Right lobe of liver (tissue), 6 donors: ENCODE results near the gene SNRPA. TPM values are rescaled to one million over a fixed set of nuclear protein-coding genes. Genes with fewer than 3 reads are reported as not detected.

Experiments
- ATAC-seq, 4 donors: fragments of 200-7000 bp; cut with Tn5 transposase; one replicate each; pipeline ENCODE4 v1.9.1; 2020; ENCODE audit warnings: mild to moderate bottlenecking in 4 of 4, moderate library complexity in 4 of 4
- DNase-seq, 3 donors: peaks; one replicate each; pipeline ENCODE4 v3.0.0-alpha.2; 2020
- H3K27ac ChIP-seq, 3 donors: fragments of 200-600 bp; one replicate each; pipeline ENCODE4 v1.8.0; 2022
- H3K27me3 ChIP-seq, 2 donors: fragments of 200-600 bp; one replicate each; pipeline ENCODE4 v1.8.0; 2022
- H3K36me3 ChIP-seq, 4 donors: fragments of 200-600 bp; sonication (generic) in 1 of 4; one replicate each; pipeline versions ENCODE4 v1.5.1 to v1.8.0; 2017 to 2022; ENCODE audit warnings: control low read depth in 1 of 4
- H3K4me1 ChIP-seq, 4 donors: fragments of 200-600 bp; sonication (generic) in 1 of 4; one replicate each; pipeline versions ENCODE4 v1.5.1 to v1.8.0; 2017 to 2022; ENCODE audit warnings: control low read depth in 1 of 4
- H3K4me3 ChIP-seq, 3 donors: fragments of 200-600 bp; one replicate each; pipeline ENCODE4 v1.8.0; 2022
- H3K9me3 ChIP-seq, 4 donors: fragments of 200-600 bp; sonication (generic) in 1 of 4; one replicate each; pipeline versions ENCODE4 v1.5.1 to v1.8.0; 2017 to 2022; ENCODE audit warnings: control low read depth in 1 of 4
- POLR2A ChIP-seq: fragments of 450-650 bp; IDR thresholded peaks from one replicate; pipeline ENCODE4 v1.6.1; 2017; ENCODE audit warnings: antibody characterized with exemption, mild to moderate bottlenecking
- WGBS: methylation state at CpG from one replicate; pipeline ENCODE4 v1.1.6; 2018; ENCODE audit warnings: low coverage, low lambda C conversion rate; ENCODE audit not compliant: insufficient coverage; ENCODE audit errors: missing lambda C conversion rate; 5-methylcytosine and 5-hydroxymethylcytosine counted together
- intact Hi-C, 2 donors: fragments of 100-400 bp; cut with DNase I; formaldehyde crosslinking; loops; one replicate each; pipeline versions ENCODE4 v1.11.2 to v1.14.1; 2022
- total RNA-seq, 6 experiments: library from RNA; depleted of rRNA in 2 of 6; stranded (reverse); fragments of >200 nt in 2 of 6; fragmentation: NEBNext Ultra II Directional in 3 of 6; extraction: Animal tissue kit (Norgen Biotek cat#: 25700) in 3 of 6; gene quantifications; one replicate each; pipeline versions ENCODE4 v1.1.0 to v1.2.4, GENCODE V29; 2016 to 2023
- TF ChIP-seq, protein P1 (sequence below), 4 donors: fragments of 200-600 bp in 3 of 4; fragments of 450-650 bp in 1 of 4; IDR thresholded peaks; one replicate each; pipeline versions ENCODE4 v1.5.1 to v1.8.0; 2016 to 2022; ENCODE audit warnings: antibody characterized with exemption in 4 of 4, mild to moderate bottlenecking in 2 of 4
- donor health status: DM: no; HTN: yes; CAD: no.
- donor health status: DM: no; HTN: no; CAD: no.
- donor health status: DM: no; HTN: no; CAD: no.
- donor health status: DM: no; HTN: yes; CAD: no.
- donor health status: DM: no; HTN: yes; CAD: no.

Gene SNRPA
- total RNA-seq, 6 experiments from 2014 or later, result 21.4 to 33.1 (median 24.7) TPM

DNA sequence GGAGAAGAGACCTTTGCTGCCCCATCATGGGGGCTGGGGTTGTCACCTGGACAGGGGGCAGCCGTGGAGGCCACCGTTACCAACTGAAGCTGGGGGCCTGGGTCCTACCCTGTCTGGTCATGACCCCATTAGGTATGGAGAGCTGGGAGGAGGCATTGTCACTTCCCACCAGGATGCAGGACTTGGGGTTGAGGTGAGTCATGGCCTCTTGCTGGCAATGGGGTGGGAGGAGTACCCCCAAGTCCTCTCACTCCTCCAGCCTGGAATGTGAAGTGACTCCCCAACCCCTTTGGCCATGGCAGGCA, 57.0 kb downstream of the SNRPA start:
- no peak for ATAC-seq
- intact Hi-C loops, result loop anchor here in 1 of 2 donors (10.0 kb wide), 1 partner anchor 143 kb away; no protein-coding TSS in a partner anchor
- Histone ChIP-seq H3K27me3 (no peaks in the 10 kb centered on the region), H3K4me3 (no peak overlapping the region), H3K27ac (no peak overlapping the region), H3K36me3 (peaks cover 0 to 26% (median 9%) of the 10 kb centered on the region in 4 donors), H3K9me3 (no peaks in the 10 kb centered on the region), H3K4me1 (peaks cover 0 to 33% (median 15%) of the 10 kb centered on the region in 4 donors)
- DNase-seq, result no peak
- no CpG with 5 or more reads among the region's 2 CpGs for WGBS
- TF ChIP-seq, protein P1, sequence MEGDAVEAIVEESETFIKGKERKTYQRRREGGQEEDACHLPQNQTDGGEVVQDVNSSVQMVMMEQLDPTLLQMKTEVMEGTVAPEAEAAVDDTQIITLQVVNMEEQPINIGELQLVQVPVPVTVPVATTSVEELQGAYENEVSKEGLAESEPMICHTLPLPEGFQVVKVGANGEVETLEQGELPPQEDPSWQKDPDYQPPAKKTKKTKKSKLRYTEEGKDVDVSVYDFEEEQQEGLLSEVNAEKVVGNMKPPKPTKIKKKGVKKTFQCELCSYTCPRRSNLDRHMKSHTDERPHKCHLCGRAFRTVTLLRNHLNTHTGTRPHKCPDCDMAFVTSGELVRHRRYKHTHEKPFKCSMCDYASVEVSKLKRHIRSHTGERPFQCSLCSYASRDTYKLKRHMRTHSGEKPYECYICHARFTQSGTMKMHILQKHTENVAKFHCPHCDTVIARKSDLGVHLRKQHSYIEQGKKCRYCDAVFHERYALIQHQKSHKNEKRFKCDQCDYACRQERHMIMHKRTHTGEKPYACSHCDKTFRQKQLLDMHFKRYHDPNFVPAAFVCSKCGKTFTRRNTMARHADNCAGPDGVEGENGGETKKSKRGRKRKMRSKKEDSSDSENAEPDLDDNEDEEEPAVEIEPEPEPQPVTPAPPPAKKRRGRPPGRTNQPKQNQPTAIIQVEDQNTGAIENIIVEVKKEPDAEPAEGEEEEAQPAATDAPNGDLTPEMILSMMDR (IDR thresholded peaks at IDR 0.05), result no peak
- no peak for TF ChIP-seq POLR2A

DNA sequence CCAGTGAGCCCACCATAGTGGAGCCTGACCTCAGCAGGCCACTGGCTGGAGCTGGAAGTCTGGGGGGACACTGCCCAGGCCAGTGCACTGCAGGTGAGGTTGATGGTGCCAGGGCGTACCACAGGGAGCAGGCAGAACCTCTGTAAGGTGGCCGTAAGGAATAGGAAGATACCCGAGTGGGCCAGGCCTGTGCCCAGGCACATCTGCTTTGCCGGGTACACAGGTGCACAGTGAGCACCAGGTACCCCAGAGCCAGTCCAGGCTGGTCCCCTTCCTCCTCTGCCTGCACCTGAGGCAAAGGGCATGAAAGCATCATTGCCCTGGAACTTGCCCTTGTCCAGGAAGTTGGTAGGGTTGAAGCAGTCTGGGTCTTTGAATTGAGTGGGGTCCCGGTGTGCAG, 57.5 kb downstream of the SNRPA start:
- Histone ChIP-seq H3K27me3 (no peaks in the 10 kb centered on the region), H3K9me3 (no peaks in the 10 kb centered on the region), H3K27ac (no peak overlapping the region), H3K4me3 (no peak overlapping the region), H3K4me1 (peaks cover 0 to 28% (median 12%) of the 10 kb centered on the region in 4 donors), H3K36me3 (peaks cover 0 to 26% (median 9%) of the 10 kb centered on the region in 4 donors)
- WGBS, result 92% methylated on average over 2 of the region's 5 CpGs
- no peak for DNase-seq
- intact Hi-C loops, result loop anchor here in 1 of 2 donors (10.0 kb wide), 1 partner anchor 144 kb away; no protein-coding TSS in a partner anchor
- no peak for ATAC-seq
- no peak for TF ChIP-seq POLR2A
- TF ChIP-seq, protein P1 (IDR thresholded peaks at IDR 0.05), result no peak

- Histone ChIP-seq H3K9me3 (no peaks in the 10 kb centered on the region), H3K27me3 (no peaks in the 10 kb centered on the region), H3K27ac (no peak overlapping the region), H3K4me1 (peaks cover 0 to 18% (median 7%) of the 10 kb centered on the region in 4 donors), H3K4me3 (no peak overlapping the region), H3K36me3 (peaks cover 0 to 26% (median 9%) of the 10 kb centered on the region in 4 donors)
- DNase-seq (peak in 1 of 3 donors; percentile 56), ATAC-seq (no peak)
- no peak for TF ChIP-seq POLR2A
- TF ChIP-seq, protein P1 (IDR thresholded peaks at IDR 0.05), result no peak
- intact Hi-C loops, result loop anchor here in 1 of 2 donors (10.0 kb wide), 1 partner anchor 145 kb away; no protein-coding TSS in a partner anchor
- 92% methylated on average over 24 of the region's 39 CpGs for WGBS
These were observed 58.5 kb downstream of the SNRPA start for GRCh38 chr19:40809358-40810086.

- no peak overlapping the region for H3K27ac ChIP-seq
These were observed 59.2 kb downstream of the SNRPA start for GRCh38 chr19:40810160-40810559.

More at GRCh38 chr19:40810160-40810559, 59.2 kb downstream of the SNRPA start:
- Histone ChIP-seq H3K27me3 (no peaks in the 10 kb centered on the region), H3K4me3 (peak overlapping the region in 1 of 3 donors; percentile 16), H3K9me3 (no peaks in the 10 kb centered on the region), H3K36me3 (peaks cover 0 to 26% (median 9%) of the 10 kb centered on the region in 4 donors), H3K4me1 (peaks cover 0 to 11% (median 4%) of the 10 kb centered on the region in 4 donors)
- intact Hi-C loops, result no loop called here
- ATAC-seq (no peak), DNase-seq (no peak)
- 60% methylated on average over 2 of the region's 14 CpGs for WGBS
- TF ChIP-seq, protein P1 (IDR thresholded peaks at IDR 0.05), result no peak
- TF ChIP-seq POLR2A, result no peak
